GM04504 (cell line): ENCODE data around the gene HMGA1.
"Not testable (repeated sequence)": the region's sequence is repeated elsewhere in the genome, so short reads cannot be mapped to it uniquely, and the experiment has no call there.

Experiments
- DNase-seq: peaks from one replicate; pipeline ENCODE4 v3.0.0-alpha.2; 2012; ENCODE audit warnings: low read depth

Gene HMGA1

DNA sequence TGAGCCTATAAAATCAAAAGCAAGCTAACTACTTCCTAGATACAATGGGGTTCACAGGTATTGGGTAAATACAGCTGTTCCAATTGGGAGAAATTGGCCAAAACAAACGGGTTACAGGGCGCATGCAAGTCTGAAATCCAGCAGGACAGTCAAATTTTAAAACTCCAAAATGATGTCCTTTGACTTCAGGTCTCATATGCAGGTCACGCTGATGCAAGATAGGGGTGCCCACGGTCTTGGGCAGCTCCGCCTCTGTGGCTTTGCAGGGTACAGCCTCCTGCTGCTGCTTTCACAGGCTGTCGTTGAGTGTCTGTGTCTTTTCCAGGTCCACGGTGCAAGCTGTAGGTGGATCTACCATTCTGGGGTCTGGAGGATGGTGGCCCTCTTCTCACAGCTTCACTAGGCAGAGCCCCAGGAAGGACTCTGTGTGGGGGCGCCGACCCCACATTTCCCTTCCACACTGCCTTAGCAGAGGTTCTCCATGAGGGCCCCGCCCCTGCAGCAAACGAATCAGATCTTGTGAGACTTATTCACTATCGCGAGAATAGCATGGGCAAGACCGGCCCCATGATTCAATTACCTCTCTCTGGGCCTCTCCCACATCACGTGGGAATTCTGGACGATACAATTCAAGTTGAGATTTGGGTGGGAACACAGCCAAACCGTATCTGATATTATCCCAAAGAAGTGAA lies 24.0 kb downstream of the HMGA1 start:
- no peak for DNase-seq

DNA sequence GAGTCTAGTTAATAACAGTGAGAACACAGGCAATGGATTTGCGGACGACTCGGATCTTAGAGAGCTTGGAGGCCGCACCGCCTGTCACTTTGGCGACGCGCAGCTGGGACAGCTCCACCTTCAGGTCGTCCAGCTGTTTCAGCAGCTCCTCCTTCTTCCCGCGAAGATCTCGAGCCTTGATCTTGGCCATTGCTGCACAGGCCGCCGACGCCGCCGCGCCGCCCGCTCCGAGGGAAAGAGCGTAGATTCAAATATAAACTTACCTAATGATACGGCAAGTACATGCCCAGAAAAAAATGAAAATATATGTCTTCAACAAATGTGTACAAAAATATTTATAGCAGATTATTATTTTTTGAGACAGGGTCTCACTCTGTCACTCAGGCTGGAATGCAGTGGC lies 26.8 kb downstream of the HMGA1 start:
- not testable (repeated sequence) for DNase-seq

DNA sequence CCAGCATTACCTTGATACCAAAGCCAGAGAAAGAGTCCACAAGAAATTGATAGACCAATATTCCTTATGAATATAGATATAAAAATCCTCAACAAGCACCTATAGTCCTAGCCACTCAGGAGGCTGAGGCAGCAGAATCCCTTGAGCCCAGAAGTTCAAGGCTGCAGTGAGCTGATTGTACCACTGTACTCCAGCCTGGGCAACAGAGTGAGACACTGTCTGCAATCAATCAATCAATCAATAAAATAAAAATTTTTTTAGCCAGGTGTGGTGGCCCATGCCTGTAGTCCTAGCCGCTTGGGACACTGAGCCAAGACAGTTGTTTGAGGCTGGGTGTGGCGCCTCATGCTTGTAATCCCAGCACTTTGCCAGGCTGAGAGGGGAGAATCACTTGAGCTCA lies 31.1 kb downstream of the HMGA1 start:
- DNase-seq = no peak

DNA sequence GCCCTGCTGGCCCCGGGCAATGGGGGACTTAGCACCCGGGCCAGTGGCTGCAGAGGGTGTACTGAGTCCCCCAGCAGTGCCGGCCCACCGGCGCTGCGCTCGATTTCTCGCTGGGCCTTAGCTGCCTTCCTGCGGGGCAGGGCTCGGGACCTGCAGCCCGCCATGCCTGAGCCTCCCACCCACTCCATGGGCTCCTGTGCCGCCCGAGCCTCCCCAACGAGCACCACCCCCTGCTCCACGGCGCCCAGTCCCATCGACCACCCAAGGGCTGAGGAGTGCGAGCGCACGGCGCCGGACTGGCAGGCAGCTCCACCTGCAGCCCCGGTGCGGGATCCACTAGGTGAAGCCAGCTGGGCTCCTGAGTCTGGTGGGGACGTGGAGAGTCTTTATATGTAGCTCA lies 32.5 kb downstream of the HMGA1 start:
- DNase-seq = not testable (repeated sequence)

DNA sequence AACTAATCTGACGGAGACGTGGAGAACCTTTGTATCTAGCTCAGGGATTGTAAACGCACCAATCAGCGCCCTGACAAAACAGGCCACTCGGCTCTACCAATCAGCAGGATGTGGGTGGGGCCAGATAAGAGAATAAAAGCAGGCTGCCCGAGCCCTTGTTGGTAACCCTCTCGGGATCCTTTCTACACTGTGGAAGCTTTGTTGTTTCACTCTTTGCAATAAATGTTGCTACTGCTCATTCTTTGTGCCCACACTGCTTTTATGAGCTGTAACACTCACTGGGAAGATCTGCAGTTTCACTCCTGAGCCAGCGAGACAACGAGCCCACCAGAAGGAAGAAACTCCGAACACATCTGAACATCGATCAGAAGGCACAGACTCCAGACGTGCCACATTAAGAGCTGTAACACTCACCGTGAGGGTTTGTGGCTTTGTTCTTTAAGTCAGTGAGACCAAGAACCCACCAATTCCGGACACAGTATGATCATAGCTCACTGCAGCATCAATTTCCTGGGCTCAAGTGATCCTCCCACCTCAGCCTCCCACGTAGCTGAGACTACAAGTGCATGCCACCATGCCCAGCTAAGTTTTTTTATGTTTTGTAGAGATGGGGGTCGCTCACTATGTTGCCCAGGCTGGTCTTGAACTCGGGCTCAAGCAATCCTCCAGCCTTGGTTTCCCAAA lies 33.1 kb downstream of the HMGA1 start:
- DNase-seq = not testable (repeated sequence)

DNA sequence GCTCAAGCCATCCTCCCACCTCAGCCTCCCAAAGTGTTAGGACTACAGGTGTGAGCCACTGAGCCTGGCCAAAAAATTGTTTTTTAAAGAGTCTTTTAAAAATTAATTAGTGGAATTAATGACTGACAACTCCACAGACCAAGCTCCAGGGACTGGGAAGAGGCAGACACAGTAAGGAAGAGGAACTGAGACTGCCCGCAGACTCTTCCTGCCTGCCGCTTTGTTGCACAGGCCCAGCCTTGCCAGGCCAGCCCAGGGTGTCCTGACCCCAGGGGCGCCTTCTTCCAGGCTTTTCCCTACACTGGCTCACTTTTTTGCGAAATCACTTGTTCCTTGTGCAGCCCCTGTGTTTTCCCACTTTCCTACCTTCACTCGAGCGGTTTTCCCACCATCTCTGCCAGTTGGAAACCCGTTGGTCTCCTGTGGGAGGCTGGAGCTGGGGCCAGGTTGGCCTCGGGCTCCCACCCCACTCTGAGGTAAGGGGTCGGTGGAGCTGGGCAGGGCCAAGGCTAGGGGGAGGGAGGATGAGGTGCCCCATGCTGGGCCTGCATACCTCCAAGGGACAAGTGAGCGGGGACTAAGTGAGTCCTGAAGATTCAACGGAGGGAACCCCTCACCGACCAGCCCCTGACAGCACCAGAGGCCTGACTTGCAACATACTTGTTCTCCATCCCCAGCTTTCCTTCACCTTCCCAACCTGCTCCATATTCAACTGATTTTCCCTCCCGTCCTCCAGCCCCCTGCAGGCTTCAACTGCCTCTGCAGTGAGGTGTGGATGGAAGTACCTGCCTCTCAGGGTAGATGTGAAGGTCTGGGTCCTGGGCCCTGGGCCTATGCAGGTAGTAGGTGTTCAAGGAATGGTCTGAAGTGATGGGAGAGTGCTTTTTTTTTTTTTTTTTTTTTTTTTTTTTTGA lies 35.6 kb downstream of the HMGA1 start:
- no peak for DNase-seq

DNA sequence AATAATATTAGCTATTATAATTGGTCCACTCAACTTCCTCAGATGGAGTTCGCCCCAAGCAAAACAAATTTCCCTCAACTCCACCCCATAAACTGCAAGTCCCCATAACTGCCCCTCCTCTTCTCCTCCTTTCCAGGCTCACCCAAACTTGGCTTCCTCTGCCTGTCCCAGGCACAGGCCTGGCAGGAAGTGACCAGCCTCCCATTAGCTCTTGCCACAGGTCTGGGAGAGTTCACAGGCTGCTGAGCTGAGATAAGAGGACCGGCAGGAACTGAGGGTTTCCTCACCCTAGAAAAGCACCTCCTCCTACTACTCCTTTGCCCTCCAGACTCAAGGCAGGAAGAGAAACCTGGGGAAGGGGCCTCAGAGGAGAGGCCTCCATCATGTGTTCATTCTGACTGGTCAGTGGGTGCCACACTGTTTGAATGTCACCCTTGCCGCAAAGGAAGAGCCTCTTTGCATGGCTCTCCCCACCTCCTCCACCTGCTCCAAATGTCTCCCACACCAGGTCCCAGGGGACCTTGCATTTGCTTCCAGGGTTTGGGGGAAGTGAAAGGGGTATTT lies 36.7 kb downstream of the HMGA1 start:
- DNase-seq = no peak

DNA sequence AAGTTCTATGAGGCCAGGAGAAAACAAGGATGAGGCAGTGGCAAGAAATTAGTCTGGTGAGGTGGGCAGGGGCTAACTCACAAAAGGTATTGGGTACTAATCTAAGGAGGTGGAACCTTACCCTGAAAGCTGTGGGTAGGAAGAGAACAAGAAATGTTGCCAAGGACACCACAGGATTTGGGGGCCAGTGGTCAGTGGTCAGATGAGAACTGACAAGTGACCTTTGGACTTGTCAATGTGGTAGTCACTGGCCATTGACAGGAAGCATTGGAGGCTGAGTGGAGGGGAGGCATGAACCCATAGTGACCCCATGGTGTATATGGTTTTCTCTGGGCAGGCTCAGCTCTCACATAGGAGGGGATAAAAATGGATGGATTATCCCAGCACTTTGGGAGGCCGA lies 37.5 kb downstream of the HMGA1 start:
- DNase-seq = no peak

DNA sequence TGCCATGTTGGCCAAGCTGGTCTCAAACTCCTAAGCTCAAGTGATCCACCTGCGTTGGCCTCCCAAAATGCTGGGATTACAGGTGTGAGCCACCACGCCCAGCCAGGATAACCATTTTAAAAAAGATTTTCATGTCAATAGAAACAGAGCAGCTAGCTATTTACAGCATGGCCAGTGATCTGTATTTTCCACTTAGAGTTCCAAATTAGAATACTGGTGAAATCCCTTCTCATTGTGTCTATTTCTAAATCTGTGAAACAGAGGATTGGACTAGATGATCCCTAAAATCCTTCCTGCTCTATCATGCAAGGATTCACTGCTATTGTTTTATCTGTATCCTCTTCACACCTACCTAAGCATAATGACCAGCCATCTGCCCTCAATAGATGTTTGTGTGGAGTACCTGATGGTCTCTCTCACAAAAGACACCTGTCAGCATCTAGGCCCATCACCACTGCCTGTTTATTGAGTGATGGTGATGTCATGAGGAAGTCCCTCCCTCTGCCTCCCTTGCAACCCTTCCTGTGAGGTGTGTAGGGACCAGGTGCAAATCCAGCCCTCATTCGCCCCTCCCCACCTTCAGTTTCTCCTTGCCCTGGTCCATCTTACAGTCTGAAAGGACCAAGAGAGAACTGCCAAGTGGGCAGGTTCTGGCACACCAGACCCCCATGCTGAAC lies 38.6 kb downstream of the HMGA1 start:
- DNase-seq = no peak

DNA sequence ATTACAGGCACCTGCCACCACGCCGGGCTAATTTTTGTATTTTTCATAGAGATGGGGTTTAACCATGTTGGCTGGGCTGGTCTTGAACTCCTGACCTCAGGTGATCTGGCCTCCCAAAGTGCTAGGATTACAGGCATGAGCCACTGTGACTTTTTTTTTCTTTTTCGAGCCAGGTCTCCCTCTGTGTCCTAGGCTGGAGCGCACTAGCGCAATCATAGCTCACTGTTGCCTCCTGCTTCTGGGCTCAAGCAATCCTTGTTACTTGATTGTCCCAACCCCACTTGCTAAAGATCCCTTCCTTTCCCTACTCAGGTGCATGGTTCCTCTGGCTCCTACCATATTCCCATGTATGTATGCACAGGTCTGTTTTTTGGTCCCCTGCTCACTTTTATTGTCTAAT lies 39.5 kb downstream of the HMGA1 start:
- no peak for DNase-seq

DNA sequence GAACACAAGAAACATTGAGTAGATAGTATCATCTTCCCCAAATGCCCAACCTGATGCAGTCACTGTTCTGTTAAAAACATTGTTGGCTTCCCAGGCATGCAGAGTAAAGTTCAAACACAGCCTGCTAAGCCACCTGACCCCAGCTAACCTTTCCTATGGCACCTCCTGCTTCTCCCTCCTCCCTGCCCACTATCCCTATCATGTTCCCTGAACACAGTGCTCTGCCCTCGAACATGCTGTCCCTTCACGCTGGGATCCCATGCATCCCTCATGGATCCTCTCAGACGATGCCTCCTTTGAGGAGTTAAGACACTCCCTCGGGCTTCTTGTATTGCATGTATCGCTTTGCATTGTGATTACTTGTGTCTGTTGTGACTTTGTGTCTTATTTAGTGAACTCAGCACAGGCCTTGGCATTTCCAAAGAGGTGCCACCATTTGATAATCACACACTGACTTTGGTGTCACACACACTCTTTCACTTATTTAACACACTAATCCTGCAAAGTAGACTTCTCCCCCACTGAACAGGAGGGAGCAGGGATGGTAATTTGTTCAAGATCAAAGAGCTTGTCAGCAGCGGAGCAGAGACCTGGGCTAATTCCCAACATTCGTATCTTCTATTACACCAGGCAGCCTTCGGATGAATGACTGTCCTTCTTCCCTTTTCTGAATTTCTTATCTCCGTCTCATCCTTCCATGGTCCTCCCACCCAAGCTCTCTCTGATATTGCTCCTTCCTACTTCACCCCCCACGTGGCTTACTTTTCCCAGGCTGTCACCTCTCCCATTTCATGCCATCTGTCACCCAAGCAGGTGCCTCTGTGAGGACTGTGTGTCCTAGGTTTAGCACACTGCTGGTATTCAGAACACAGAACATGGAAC lies 40.4 kb downstream of the HMGA1 start:
- no peak for DNase-seq

DNA sequence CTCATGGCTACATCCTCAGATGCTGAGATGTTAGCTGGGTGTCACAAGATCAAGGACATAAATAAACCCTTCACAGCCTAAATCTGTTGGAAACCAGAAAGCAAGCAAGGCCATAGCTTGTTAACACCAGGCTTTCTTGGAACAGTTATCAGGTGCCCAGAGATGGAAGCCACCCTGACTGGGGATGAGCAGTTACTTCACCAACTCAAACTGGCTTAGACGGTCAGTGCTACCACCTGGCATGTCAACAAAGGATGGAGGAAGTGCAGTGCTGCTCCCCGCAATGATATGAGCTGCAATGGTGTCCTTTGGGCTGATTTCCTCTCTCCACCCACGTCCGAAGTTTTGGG lies 41.1 kb downstream of the HMGA1 start:
- DNase-seq = no peak

DNA sequence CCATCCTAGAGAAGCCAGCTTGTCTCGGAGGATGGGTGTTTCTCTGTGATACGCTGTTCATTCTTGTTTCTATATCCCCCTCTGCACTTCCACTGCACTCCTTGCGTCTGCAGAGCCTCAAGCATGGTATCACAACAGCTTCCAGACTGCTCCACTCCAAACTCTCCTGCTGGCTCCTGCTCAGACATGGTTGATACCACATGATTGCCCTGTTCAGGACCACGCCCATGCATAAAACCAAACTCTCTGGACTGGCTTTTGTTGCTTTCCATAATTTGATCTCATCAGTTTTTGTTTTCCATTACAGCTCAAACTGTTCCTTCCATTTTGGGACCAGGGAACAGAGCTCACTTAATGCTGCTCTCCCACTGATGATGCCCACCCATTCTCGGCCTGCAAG lies 42.2 kb downstream of the HMGA1 start:
- no peak for DNase-seq

DNA sequence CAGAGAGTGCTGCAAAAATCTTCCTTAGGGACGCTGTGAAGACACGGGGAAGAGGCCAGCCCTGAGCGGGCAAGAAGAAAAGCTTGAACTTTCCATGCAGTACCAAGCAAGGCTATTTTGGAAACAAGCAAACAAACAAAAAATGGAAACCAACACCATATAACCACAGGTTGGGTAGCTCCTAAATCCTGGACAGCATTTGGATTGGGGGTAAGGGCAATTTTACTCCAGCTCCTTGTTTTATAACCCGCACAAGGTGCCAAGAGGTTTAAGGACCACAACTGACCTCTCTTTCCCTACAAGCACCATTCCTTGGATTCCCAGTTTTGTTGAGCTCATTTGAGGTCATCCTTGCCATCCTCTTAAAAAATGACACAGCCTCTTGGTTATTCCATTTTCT lies 43.5 kb downstream of the HMGA1 start:
- no peak for DNase-seq

DNA sequence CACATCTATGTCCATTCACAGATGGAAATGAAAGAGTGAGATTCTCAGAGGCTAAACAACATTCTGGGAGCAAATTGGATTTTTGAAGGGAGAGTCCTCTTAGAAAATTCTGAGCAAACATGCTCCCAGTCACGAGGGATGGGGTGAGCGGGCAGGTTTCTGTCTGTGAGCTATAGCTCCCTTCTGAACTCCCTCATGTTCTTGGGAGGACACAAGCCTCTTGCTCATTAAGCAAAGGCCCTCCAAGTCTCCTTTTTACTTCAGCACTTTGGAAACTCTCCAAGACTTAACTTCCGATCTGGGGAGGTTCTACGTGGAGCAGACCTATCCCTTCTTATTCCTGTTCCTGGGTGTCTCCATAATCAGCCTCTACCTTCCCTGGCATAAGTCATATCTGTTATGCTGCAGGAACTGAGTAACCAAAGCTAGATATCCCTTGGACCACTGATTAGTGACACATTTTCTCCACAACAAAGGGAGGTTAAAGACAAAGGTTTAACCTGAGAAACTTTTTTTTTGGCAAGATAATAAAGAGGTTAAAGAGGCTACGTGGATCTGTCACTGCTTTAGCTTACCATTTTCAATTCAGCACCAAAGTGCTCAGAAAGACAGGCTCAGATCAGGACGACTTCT lies 45.1 kb downstream of the HMGA1 start:
- DNase-seq = no peak

DNA sequence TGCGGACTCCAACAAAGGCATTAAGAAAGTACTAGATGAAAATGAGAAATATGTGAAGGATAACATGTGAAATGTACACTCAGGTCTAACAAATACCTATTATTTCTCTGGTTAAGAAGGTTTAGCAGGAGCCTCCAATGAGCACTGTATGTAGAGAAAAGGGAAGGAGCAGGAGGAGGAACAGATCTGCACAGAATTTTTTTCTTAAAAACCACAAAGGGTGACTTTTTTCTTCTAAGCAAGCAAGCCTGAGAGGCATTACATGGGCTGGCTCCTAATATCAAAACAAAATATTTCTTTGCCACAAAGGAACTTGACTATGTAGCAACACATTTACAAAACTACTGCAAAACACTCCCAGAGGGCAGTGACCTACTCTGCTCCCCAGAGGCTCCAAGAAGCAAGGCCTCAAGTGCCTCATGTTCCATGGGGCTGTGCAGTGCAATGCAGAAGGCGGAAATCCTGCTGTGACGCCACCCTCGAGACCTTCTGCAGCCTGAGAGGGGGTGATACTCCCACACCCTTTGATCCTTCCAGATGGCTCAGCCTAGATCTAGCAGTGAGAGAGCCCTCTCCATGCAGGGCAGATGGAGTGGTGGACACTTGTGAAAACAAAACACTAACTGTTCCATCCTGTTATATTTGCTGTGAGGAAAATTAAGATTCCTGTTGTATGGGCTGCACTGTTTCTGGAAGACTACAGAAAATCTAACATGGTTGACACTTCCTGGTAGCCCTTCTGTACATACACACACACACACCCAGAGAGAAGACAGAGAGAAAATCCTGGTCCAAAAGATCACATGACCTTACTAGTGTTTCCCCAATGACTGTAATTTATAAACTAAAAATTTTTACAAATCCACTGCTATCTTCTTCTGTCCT lies 48.1 kb downstream of the HMGA1 start:
- DNase-seq = peak; percentile 43

DNA sequence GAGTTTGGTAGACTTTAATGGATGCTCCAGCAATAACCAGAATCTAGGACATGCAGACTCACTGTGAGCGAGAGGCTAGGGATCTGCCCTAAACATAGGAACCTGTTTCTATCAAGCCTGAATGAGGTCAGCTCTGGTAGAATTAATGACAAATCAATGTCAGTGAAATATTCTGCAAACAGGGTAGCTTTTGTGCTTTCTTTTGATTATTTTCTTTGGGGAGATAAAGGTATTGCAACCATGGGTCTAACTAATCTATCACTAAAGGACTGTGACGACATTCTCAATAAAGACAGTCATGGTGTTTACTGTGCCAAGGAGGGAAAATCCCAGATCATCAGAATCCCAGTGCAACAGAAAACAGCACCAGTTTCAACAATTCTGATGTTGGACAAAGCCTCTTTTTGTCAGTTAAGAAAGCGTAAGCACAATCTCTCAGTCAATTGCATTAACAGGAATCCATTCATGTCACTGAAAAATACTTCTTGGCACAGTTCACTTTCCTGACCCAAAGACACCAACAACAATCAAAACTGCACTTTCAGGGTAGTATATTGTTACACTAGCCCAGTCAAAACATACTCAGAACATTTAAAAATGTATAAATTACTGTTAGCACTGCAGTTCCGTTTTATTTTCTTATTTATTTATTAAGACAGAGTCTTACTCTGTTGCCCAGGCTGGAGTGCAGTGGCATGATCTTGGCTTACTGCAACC lies 48.9 kb downstream of the HMGA1 start:
- DNase-seq = no peak

DNA sequence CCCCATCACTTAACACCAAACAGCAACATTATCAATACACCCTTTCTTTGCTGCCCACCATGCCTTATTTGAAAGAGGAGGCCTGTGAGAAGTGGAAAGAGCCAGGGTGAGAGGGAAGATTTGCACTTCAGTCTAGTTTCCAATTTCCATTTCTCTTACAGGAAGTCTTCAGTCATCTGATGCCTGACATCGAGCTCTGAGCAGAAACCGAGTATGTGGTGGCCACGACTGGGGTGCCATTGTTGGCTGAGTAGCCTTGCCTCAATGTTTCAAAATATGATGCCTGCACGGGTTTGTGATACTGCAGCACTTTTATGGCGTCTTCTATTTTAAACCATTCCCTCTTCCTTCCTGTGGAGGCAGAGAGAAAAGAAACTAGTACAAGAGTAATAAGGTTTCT lies 51.9 kb downstream of the HMGA1 start:
- no peak for DNase-seq

DNA sequence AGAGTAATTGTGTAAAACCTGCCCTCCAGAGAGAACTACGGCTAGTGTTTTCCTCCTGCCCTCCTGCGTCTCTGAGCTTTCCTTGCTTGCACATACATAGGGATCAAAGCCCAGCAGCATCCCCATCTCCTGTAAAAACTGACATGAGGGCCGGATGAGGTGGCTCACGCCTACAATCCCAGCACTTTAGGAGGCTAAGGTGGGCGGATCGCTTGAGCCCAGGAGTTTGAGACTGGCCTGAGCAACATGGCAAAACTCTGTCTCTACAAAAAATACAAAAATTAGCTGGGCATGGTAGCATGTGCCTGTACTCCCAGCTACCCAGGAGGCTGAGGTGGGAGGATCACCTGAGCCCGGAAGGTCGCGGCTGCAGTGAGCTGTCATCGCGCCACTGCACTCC lies 52.5 kb downstream of the HMGA1 start:
- no peak for DNase-seq
